ENCODE data around the gene C1QTNF9B.

The C1QTNF9B gene

DNA sequence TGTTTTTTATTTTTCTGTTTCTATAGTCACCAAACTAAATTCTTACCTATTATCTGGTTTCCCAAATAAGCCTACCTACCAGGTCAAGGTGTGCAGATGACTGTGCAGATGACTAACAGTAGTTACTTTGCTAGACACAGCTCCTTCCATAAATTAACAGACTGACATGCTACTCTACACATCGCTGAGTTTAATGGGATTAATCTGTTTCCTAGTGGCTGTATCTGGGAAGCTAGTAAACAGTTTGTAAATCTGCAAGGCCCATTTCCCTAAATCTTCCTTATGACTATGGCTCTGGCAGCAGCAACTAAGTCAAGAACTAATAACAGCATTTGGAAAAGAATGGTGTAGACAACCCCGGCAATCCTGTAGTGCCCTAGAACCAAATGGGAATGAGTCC, 36.0 kb downstream of the C1QTNF9B start:
- Histone ChIP-seq H3K4me3 (ENCODE audit: low read depth, low read length) (no peak overlapping the region), H3K79me2 (no peaks in the 10 kb centered on the region), H3K9ac (no peak overlapping the region), H3K27me3 (ENCODE audit: control insufficient read depth, insufficient read depth, low read length) (no peaks in the 10 kb centered on the region), H3K4me2 (ENCODE audit: low read length) (no peak overlapping the region), H2AFZ (no peak overlapping the region), H3K9me3 (ENCODE audit: control insufficient read depth, low read length) (no peaks in the 10 kb centered on the region), H3K4me1 (no peaks in the 10 kb centered on the region), H3K27ac (no peak overlapping the region), H3K36me3 (ENCODE audit: control insufficient read depth, insufficient read depth, low read length) (no peaks in the 10 kb centered on the region)
- TF ChIP-seq, protein P1, sequence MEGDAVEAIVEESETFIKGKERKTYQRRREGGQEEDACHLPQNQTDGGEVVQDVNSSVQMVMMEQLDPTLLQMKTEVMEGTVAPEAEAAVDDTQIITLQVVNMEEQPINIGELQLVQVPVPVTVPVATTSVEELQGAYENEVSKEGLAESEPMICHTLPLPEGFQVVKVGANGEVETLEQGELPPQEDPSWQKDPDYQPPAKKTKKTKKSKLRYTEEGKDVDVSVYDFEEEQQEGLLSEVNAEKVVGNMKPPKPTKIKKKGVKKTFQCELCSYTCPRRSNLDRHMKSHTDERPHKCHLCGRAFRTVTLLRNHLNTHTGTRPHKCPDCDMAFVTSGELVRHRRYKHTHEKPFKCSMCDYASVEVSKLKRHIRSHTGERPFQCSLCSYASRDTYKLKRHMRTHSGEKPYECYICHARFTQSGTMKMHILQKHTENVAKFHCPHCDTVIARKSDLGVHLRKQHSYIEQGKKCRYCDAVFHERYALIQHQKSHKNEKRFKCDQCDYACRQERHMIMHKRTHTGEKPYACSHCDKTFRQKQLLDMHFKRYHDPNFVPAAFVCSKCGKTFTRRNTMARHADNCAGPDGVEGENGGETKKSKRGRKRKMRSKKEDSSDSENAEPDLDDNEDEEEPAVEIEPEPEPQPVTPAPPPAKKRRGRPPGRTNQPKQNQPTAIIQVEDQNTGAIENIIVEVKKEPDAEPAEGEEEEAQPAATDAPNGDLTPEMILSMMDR (IDR thresholded peaks at IDR 0.05): no peak

- Histone ChIP-seq H2AFZ (no peak overlapping the region), H3K27me3 (ENCODE audit: control insufficient read depth, insufficient read depth, low read length) (no peaks in the 10 kb centered on the region), H3K4me2 (ENCODE audit: low read length) (no peak overlapping the region), H3K36me3 (ENCODE audit: control insufficient read depth, insufficient read depth, low read length) (no peaks in the 10 kb centered on the region), H3K9ac (no peak overlapping the region), H3K9me3 (ENCODE audit: control insufficient read depth, low read length) (no peaks in the 10 kb centered on the region), H3K4me1 (no peaks in the 10 kb centered on the region), H3K79me2 (no peaks in the 10 kb centered on the region), H3K27ac (no peak overlapping the region), H3K4me3 (ENCODE audit: low read depth, low read length) (no peak overlapping the region)
- TF ChIP-seq, protein P1 (IDR thresholded peaks at IDR 0.05): no peak
Observed at GRCh38 chr13:23859904-23860303, 37.4 kb downstream of the C1QTNF9B start.

DNA sequence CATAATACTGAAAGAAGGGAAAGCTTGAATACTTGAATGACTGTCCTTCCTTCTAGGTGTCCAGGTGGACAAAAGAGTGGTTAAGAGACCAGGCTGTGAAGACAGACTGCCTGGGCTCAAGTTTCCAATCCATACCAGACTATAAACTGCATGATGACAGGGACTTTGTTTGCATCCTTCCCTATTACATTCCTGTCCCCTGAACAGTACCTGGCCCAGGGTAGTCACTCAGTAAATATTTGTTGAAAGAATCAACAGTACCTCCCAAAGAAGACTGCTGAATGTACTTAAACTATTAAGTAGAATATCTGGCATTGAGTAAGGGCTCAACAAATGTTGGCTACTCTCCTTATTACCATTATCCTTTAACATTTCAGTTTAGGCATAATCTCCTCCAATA, 37.8 kb downstream of the C1QTNF9B start:
- H3K27me3 ChIP-seq (ENCODE audit: control insufficient read depth, insufficient read depth, low read length): no peaks in the 10 kb centered on the region
- H3K27ac ChIP-seq: no peak overlapping the region
- no peaks in the 10 kb centered on the region for H3K4me1 ChIP-seq
- H3K4me2 ChIP-seq (ENCODE audit: low read length): no peak overlapping the region
- H3K79me2 ChIP-seq: no peaks in the 10 kb centered on the region
- no peak overlapping the region for H2AFZ ChIP-seq
- no peaks in the 10 kb centered on the region for H3K36me3 ChIP-seq (ENCODE audit: control insufficient read depth, insufficient read depth, low read length)
- H3K4me3 ChIP-seq (ENCODE audit: low read depth, low read length): no peak overlapping the region
- H3K9me3 ChIP-seq (ENCODE audit: control insufficient read depth, low read length): no peaks in the 10 kb centered on the region
- TF ChIP-seq, protein P1 (IDR thresholded peaks at IDR 0.05): no peak
- no peak overlapping the region for H3K9ac ChIP-seq

GRCh38 chr13:23858546-23858945, 38.8 kb downstream of the C1QTNF9B start:
- no peaks in the 10 kb centered on the region for H3K27me3 ChIP-seq (ENCODE audit: control insufficient read depth, insufficient read depth, low read length)
- no peak overlapping the region for H3K4me3 ChIP-seq (ENCODE audit: low read depth, low read length)
- H3K4me2 ChIP-seq (ENCODE audit: low read length): no peak overlapping the region
- no peaks in the 10 kb centered on the region for H3K9me3 ChIP-seq (ENCODE audit: control insufficient read depth, low read length)
- no peak overlapping the region for H3K9ac ChIP-seq
- no peaks in the 10 kb centered on the region for H3K36me3 ChIP-seq (ENCODE audit: control insufficient read depth, insufficient read depth, low read length)
- H2AFZ ChIP-seq: no peak overlapping the region
- H3K27ac ChIP-seq: no peak overlapping the region
- H3K79me2 ChIP-seq: no peaks in the 10 kb centered on the region
- TF ChIP-seq, protein P1 (IDR thresholded peaks at IDR 0.05): no peak
- H3K4me1 ChIP-seq: no peaks in the 10 kb centered on the region

DNA sequence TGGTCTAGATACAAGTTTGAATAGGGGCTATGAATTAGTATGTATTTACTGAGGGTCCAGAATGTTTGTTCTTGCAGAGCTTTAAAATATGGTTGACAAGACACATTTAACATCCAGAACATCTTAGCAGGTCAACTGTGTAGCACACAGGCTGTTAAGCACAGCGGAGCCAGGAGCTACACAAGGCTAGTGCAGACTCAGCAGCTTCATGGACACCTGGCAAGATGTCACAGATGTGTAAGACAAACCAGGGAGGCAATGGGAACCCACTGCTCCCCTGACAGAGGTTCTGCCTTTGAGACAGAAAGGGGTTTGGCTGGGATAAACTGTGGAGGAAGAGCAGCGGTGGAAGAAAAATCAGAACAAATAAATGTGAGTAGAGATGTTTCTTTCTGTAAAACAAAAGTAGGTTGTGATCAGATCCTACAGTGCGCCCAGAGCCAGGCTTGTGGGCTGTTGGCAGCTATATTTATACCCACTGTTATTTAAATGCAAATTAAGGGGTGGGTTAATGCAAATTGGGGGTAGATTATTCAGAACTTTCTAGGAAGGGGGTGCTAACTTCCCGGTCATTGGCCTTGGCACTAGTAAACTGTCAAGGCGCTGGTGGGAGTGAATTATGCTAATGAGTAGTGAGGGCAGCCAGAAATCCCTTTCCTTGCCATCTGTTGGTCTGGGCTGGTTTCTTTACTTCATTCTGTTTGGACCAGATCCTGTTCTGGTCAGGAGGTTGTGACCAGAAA, 41.1 kb downstream of the C1QTNF9B start:
- no peaks in the 10 kb centered on the region for H3K27me3 ChIP-seq (ENCODE audit: control insufficient read depth, insufficient read depth, low read length)
- H3K4me1 ChIP-seq: no peaks in the 10 kb centered on the region
- TF ChIP-seq, protein P1 (IDR thresholded peaks at IDR 0.05): no peak
- H3K4me2 ChIP-seq (ENCODE audit: low read length): no peak overlapping the region
- H3K9me3 ChIP-seq (ENCODE audit: control insufficient read depth, low read length): no peaks in the 10 kb centered on the region
- no peak overlapping the region for H3K27ac ChIP-seq
- no peak overlapping the region for H3K9ac ChIP-seq
- no peak overlapping the region for H3K4me3 ChIP-seq (ENCODE audit: low read depth, low read length)
- no peak overlapping the region for H2AFZ ChIP-seq
- H3K36me3 ChIP-seq (ENCODE audit: control insufficient read depth, insufficient read depth, low read length): no peaks in the 10 kb centered on the region
- no peaks in the 10 kb centered on the region for H3K79me2 ChIP-seq

All from parathyroid adenoma (tissue), 2 donors.